ENCODE results near the gene LAMB4.

The LAMB4 gene

GRCh38 chr7:108055611-108056021 lies 74.5 kb downstream of the LAMB4 start:
- no peak for DNase-seq (ENCODE audit: extremely low spot score)
- TF ChIP-seq L3MBTL2 (conservative IDR thresholded peaks at IDR 0.05) (no peak), FOXA1 (IDR thresholded peaks at IDR 0.05) (no peak), CTBP1 (IDR thresholded peaks at IDR 0.05; ENCODE audit: borderline replicate concordance) (no peak), ARNT (IDR thresholded peaks at IDR 0.05) (no peak), TARDBP (IDR thresholded peaks at IDR 0.05) (no peak), SUZ12 (IDR thresholded peaks at IDR 0.05) (no peak), FOXM1 (IDR thresholded peaks at IDR 0.05; ENCODE audit: borderline replicate concordance) (no peak), SP1 (IDR thresholded peaks at IDR 0.05) (no peak)
- ChIA-PET POLR2A (no interaction called here), CTCF (no interaction called here)

- DNase-seq (ENCODE audit: extremely low spot score): no peak
- CTCF ChIA-PET: no interaction called here
- TF ChIP-seq BHLHE40 (IDR thresholded peaks at IDR 0.05; ENCODE audit: borderline replicate concordance) (no peak), FOXK2 (IDR thresholded peaks at IDR 0.05) (no peak), ARNT (IDR thresholded peaks at IDR 0.05) (no peak), SP1 (IDR thresholded peaks at IDR 0.05) (no peak), SUZ12 (IDR thresholded peaks at IDR 0.05) (no peak), FOXM1 (IDR thresholded peaks at IDR 0.05; ENCODE audit: borderline replicate concordance) (no peak), L3MBTL2 (conservative IDR thresholded peaks at IDR 0.05) (no peak), ZNF384 (IDR thresholded peaks at IDR 0.05) (no peak), TARDBP (IDR thresholded peaks at IDR 0.05) (no peak), PKNOX1 (IDR thresholded peaks at IDR 0.05) (no peak), FOXA1 (IDR thresholded peaks at IDR 0.05) (no peak), ELF4 (IDR thresholded peaks at IDR 0.05) (no peak), HDGF (IDR thresholded peaks at IDR 0.05; ENCODE audit: borderline replicate concordance) (no peak), LEF1 (IDR thresholded peaks at IDR 0.05; ENCODE audit: borderline replicate concordance) (no peak), NFRKB (IDR thresholded peaks at IDR 0.05) (no peak), CTBP1 (IDR thresholded peaks at IDR 0.05; ENCODE audit: borderline replicate concordance) (no peak)
- POLR2A ChIA-PET: no interaction called here
Measured at GRCh38 chr7:108054537-108054936, 75.6 kb downstream of the LAMB4 start.

- ChIA-PET CTCF (no interaction called here), POLR2A (no interaction called here)
- no peak for DNase-seq (ENCODE audit: extremely low spot score)
- no peak for TF ChIP-seq SUZ12 (IDR thresholded peaks at IDR 0.05)
- no peak for TF ChIP-seq SP1 (IDR thresholded peaks at IDR 0.05)
- no peak for TF ChIP-seq FOXK2 (IDR thresholded peaks at IDR 0.05)
- no peak for TF ChIP-seq HDGF (IDR thresholded peaks at IDR 0.05; ENCODE audit: borderline replicate concordance)
- TF ChIP-seq LEF1 (IDR thresholded peaks at IDR 0.05; ENCODE audit: borderline replicate concordance): no peak
- no peak for TF ChIP-seq L3MBTL2 (conservative IDR thresholded peaks at IDR 0.05)
- no peak for TF ChIP-seq FOXA1 (IDR thresholded peaks at IDR 0.05)
- no peak for TF ChIP-seq FOXM1 (IDR thresholded peaks at IDR 0.05; ENCODE audit: borderline replicate concordance)
- TF ChIP-seq BHLHE40 (IDR thresholded peaks at IDR 0.05; ENCODE audit: borderline replicate concordance): no peak
- no peak for TF ChIP-seq TARDBP (IDR thresholded peaks at IDR 0.05)
- no peak for TF ChIP-seq CTBP1 (IDR thresholded peaks at IDR 0.05; ENCODE audit: borderline replicate concordance)
- TF ChIP-seq ARNT (IDR thresholded peaks at IDR 0.05): no peak
- no peak for TF ChIP-seq PKNOX1 (IDR thresholded peaks at IDR 0.05)
- TF ChIP-seq NFRKB (IDR thresholded peaks at IDR 0.05): no peak
Measured at GRCh38 chr7:108053250-108053649, 76.9 kb downstream of the LAMB4 start.

GRCh38 chr7:108051454-108051853 lies 78.7 kb downstream of the LAMB4 start:
- CTCF ChIA-PET: no interaction called here
- TF ChIP-seq HDGF (IDR thresholded peaks at IDR 0.05; ENCODE audit: borderline replicate concordance): no peak
- TF ChIP-seq ARNT (IDR thresholded peaks at IDR 0.05): no peak
- POLR2A ChIA-PET: no interaction called here
- no peak for DNase-seq (ENCODE audit: extremely low spot score)

GRCh38 chr7:108049962-108050361 lies 80.2 kb downstream of the LAMB4 start:
- CTCF ChIA-PET: no interaction called here

GRCh38 chr7:108048422-108048821 lies 81.7 kb downstream of the LAMB4 start:
- DNase-seq (ENCODE audit: extremely low spot score): no peak
- TF ChIP-seq FOXA1 (IDR thresholded peaks at IDR 0.05) (no peak), ELF4 (IDR thresholded peaks at IDR 0.05) (no peak), ZNF384 (IDR thresholded peaks at IDR 0.05) (no peak), L3MBTL2 (conservative IDR thresholded peaks at IDR 0.05) (no peak), FOXK2 (IDR thresholded peaks at IDR 0.05) (no peak)
- CTCF ChIA-PET: no interaction called here
- POLR2A ChIA-PET: no interaction called here

More at GRCh38 chr7:108049962-108050361, 80.2 kb downstream of the LAMB4 start:
- POLR2A ChIA-PET: no interaction called here
- TF ChIP-seq CTBP1 (IDR thresholded peaks at IDR 0.05; ENCODE audit: borderline replicate concordance) (no peak), TARDBP (IDR thresholded peaks at IDR 0.05) (no peak), FOXK2 (IDR thresholded peaks at IDR 0.05) (no peak), ZNF384 (IDR thresholded peaks at IDR 0.05) (no peak), SUZ12 (IDR thresholded peaks at IDR 0.05) (no peak), LEF1 (IDR thresholded peaks at IDR 0.05; ENCODE audit: borderline replicate concordance) (no peak), FOXM1 (IDR thresholded peaks at IDR 0.05; ENCODE audit: borderline replicate concordance) (no peak), PKNOX1 (IDR thresholded peaks at IDR 0.05) (no peak), ELF4 (IDR thresholded peaks at IDR 0.05) (no peak), FOXA1 (IDR thresholded peaks at IDR 0.05) (no peak), SP1 (IDR thresholded peaks at IDR 0.05) (no peak), BHLHE40 (IDR thresholded peaks at IDR 0.05; ENCODE audit: borderline replicate concordance) (no peak)
- no peak for DNase-seq (ENCODE audit: extremely low spot score)

GRCh38 chr7:108046952-108047506 lies 83.1 kb downstream of the LAMB4 start:
- DNase-seq (ENCODE audit: extremely low spot score): no peak
- POLR2A ChIA-PET: no interaction called here
- TF ChIP-seq LEF1 (IDR thresholded peaks at IDR 0.05; ENCODE audit: borderline replicate concordance): no peak
- no peak for TF ChIP-seq TARDBP (IDR thresholded peaks at IDR 0.05)
- TF ChIP-seq SP1 (IDR thresholded peaks at IDR 0.05): no peak
- TF ChIP-seq ARNT (IDR thresholded peaks at IDR 0.05): no peak
- no peak for TF ChIP-seq L3MBTL2 (conservative IDR thresholded peaks at IDR 0.05)
- no peak for TF ChIP-seq CTBP1 (IDR thresholded peaks at IDR 0.05; ENCODE audit: borderline replicate concordance)
- no peak for TF ChIP-seq HDGF (IDR thresholded peaks at IDR 0.05; ENCODE audit: borderline replicate concordance)
- TF ChIP-seq NFRKB (IDR thresholded peaks at IDR 0.05): no peak
- no peak for TF ChIP-seq SUZ12 (IDR thresholded peaks at IDR 0.05)
- TF ChIP-seq ELF4 (IDR thresholded peaks at IDR 0.05): no peak
- TF ChIP-seq FOXA1 (IDR thresholded peaks at IDR 0.05): no peak
- TF ChIP-seq PKNOX1 (IDR thresholded peaks at IDR 0.05): no peak
- TF ChIP-seq ZNF384 (IDR thresholded peaks at IDR 0.05): no peak
- no peak for TF ChIP-seq FOXK2 (IDR thresholded peaks at IDR 0.05)
- no peak for TF ChIP-seq BHLHE40 (IDR thresholded peaks at IDR 0.05; ENCODE audit: borderline replicate concordance)
- no peak for TF ChIP-seq FOXM1 (IDR thresholded peaks at IDR 0.05; ENCODE audit: borderline replicate concordance)
- CTCF ChIA-PET: no interaction called here
